Nucleus accumbens (tissue), 56 donors: ENCODE results near the gene TMCC1.

ENCODE experiments used
- DNase-seq, 56 donors: peaks; one replicate each; lab custom pipeline; 2025; lab: John Stamatoyannopoulos, UW

Gene TMCC1

GRCh38 chr3:129628169-129628522 is 265.4 kb downstream of the TMCC1 start:
- DNase-seq = no peak

DNA sequence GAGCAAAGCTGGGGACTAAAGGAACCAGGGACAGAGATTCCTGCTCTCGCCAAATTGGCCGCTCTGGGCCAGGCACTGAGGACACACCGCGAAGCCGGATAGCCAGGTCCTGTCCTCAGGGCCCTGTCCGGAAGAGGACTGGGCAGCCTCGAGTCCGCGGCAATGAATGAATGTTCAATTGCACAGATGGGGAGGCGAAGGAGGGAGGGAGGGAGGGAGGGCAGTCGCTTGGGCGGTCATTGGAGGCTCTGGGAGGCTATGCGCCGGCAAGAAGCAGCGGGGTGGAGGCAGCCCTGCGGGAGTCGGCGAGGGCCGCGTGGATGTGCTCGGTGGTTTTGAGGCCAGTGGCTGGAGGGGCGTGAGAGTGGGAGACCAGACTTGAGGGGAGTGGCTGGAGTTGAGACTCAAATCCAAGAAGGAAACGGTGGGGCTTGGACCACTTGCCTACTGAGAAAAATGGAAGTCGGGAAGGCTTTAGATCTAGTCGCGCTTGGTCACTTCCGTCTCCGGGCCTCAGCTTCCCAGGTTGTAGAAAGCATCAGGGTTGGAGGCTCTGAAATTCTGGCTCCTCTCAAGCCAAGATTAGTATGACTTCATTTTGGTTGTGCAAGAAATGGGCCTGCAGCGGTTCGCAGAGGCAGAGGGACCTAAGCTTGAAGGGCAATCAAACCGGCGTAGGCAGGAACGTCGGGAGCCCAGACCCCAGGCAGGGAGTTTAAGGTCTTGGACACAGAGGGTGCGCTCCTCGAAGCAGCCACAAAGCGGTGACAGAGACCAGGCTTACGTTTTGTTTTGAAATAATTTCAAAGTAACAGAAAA is 266.0 kb downstream of the TMCC1 start:
- peak in 52 of 56 donors; percentile 15 to 83 (median 60) for DNase-seq

DNA sequence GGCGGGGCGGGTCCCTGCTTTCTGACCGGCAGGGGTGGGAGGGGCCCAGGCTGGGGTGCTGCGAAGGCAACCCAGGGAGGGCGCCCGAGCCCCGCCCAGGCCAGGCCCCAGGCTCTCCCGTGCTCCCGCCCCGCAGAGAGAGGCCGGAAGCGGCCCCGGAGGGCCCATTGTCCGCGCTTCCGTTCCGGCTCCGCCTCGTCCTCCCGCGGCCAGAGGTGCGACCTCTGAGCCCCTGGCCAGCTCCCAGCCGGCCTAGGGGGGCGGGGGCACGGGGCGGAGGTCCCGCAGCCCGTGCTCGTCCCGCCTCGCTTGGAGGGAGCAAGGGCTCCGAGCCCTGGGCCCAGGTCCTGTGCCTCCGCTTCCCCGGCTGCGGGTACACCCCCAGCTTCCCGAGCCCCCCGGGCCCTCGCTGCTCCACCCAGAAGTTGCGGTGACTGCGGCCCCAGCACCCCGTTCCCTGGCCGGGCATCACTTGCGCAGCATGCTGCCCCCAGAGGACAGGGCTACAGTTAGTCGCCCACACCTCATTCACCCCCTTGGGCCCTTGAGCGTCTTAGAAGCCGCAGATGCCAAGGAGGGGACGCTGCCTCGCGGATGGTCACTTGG is 266.7 kb downstream of the TMCC1 start:
- DNase-seq = peak in 52 of 56 donors; percentile 15 to 91 (median 60)

GRCh38 chr3:129625072-129625874 is 268.2 kb downstream of the TMCC1 start:
- no peak for DNase-seq

- DNase-seq = no peak
Observed at GRCh38 chr3:129624347-129625071, 269.0 kb downstream of the TMCC1 start.

DNA sequence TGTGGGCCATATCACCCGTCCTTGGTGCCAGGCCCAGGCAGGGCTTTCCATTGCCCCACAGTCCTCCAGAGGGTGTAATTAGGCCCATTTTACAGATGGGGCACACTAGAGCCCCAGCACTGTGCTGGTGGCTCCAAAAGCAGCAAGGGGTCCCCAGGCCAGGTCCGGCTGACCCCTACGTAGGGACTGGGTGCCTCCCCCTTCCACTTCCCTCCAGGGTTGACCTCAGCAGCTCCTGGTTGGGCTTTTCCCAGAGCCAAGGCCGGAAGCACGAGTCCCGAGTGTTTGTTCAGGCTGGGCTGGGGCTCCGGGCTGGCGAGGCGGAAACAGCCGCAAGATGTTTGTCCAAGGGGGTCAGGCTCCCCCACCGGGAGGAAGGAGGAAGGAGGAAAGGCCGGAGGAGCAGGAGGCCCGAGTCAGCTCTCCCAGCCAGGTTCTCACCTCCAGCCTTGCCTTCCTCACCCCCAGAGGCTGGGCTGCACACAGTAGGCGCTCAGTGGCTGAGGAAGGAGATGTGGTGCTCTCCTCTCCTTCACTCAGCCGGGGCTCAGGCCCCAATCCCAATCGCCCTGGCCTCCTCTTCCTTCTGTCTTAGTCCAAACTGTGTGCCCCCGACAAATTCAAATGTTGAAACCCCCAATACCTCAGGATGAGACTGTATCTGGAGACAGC is 269.9 kb downstream of the TMCC1 start:
- no peak for DNase-seq

DNA sequence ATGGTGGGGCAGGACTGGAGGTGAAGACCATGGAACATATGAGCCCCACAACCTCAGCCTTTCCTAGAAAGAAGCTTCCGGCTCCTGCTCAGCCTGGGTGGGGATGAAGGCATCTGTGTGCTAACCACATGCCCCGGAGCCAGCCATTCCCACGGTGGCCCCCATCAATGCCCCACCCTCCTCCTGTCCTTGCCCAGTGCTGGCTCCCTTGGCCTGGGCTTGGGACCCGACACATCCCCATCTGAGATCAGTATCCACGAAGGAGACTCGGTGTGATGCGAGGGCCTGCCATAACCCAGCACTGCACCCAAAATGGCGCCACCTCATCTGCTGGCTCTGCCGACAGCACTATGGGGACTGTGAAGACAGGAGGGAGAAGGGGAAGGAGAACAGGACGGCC is 270.6 kb downstream of the TMCC1 start:
- no peak for DNase-seq

DNA sequence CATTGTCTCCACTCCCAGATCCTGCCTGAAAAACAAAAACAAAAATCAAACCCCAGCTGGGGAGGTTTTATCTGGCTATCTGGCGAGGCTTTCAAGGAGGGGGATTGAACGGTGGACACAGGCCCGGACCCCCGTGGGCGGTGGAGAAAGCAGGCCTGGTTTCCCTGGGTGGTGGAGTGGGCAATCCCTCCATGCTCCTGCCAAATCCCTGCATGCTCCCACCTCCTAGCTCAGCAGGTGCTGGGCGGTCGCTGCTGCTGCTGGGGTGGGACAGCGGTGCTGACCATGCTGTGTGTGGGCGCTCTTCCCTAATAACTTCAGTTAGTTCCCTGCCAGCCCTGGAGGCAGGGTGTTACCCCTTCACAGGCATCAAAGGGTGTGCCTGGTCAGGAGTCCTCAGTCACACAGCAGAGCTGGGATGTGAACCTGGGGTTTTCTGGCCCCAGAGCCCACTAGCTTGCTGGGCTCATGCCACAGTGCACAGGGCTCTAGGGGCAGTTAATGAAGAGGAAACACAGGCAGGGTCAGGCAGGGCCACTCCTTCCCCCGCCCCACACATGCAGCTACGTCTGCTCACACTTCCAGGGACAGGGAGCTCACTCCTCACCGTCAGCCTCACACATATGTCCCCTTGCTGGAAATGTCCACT is 271.2 kb downstream of the TMCC1 start:
- no peak for DNase-seq

GRCh38 chr3:129621626-129622225 is 271.8 kb downstream of the TMCC1 start:
- no peak for DNase-seq

DNA sequence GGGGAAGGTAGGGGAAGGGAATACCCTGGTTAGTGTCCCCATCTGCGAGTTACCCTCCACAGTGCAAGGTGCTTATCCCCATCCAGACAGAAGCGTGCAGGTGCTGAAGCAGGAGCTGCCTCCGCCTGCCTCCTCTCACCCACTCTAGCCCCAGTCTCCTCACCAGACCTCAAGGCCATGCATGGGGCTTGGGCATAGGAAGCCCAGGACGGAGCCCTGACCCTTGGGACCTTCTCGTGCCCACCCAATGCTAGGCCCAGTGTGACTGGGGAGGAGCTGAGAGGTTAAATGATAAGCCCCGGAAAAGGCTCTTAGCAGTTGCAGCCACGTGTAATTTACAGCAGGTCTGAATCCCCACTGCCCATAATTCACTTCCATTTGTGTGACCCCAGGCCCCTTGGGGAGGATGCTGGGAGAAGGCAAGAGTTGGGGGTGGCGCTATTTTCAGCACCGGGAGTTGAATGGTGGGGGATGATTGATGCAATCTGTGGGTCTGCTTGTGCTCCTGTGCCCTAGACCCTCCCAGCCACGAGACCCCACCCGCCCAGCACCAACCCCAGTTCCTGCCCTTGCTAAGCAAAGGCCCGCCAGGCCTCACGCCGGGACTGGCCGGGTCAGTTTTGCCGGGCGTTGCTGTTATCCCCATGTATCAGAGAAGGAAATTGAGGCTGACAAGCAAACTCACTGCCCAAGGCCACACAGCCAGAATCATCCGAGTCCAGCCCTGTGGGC is 272.5 kb downstream of the TMCC1 start:
- no peak for DNase-seq

DNA sequence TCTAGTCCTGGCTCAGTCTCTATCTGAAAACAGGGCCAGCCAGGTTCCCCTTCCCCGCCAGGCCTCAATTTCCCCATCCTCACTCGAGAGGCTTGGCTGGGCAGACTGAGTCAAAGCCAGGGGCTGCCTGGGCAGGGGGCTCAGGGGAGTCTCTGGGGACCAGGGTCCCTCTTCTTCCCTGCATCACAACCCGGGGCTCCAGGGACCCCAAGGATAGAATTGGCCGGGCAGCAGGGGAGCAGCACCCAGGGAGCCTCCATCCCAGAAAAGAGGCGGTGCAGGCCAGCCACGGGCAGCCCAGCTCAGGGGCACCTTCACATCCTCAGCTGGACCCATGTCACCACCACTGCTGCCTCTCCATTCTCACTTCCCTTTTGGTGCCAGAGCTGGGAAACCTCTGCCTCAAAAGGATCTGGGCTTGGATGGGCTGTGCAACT is 273.8 kb downstream of the TMCC1 start:
- DNase-seq = no peak

DNA sequence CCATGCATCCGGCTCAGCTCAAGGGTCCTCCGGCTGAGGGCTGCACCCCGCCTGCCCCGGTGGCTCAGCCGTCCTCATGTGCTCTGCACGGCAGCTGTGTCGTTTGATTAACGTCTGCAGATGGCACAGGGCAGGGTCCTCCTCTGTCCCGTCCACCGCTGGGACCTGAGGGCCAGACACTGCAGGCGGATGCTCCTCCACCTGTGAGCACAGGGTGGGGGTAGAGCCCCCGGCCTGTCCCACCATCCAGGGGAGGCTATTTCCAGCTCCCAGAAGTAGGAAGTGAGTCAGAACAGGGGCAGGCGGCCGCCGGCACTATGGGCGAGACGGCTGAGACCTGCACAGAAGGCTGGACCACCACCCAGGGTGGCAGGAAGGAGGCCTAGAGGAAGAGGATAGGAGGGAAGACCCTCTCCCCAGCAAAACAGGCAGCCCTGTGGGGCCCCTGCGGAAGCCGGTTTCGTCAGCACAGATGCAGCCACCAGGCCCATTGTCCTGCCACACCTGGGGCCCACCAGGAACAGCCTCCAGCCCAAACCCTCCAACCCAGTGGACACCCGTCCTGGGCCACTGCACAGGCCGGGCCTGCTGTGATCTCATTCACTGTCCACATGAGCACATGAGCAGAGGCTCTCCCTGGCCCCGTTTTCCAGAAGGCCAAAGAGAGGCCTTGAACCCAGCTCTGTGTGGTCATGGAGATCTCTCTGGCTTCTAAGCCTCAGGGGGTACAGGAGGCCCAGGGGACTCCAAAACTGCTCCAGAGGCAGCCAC is 274.4 kb downstream of the TMCC1 start:
- no peak for DNase-seq

DNA sequence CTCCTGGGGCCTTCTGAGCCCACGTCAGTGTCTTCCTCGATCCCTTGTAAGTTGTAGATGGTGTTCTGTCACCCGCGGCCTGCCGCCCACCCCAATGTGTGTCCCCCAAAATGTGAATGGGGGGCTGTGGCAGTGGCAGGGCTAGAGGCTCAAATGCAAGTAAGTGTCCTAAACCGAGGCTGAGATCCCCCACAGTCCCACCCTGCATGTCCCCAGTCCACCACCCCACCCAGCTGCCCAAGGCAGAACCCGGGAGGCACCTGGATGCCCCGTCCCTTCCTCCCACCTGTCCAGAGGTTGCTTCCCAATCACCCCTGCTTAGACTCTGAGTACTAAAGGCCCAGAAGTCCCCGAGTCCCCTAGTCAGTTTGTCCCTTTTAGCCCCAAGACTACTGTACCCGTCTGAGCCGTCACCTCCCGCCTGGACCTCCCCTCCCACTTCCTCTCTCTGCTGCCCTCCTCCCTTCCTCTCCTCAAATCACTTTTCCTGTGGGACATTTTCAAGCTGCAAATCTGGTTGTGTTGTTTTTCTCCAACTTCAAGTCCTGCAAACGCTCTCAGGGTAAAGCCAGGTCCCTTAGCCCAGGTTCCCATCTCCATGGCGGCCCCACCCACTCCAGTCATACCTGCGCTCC is 275.2 kb downstream of the TMCC1 start:
- no peak for DNase-seq

- no peak for DNase-seq
Observed at GRCh38 chr3:129617381-129618185, 275.9 kb downstream of the TMCC1 start.

DNA sequence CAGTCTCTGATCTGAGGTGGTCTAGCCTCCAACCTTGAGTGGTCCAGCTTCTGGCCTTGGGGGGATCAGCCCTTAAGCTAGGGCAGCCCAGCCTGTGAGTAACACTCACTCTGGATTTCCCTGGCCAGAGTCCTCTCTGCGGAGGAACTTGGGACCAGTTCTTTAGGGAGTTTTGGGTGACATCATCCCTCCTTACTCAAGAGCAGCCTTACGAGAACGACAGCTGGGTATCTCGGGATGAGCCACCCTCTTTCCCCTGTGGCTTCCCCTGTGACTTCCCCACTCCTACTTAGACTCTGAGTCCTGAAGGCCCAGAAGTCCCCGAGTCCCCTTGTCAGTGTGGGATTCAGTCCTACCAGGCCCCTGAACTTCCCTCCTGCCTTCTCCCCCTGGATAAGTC is 276.8 kb downstream of the TMCC1 start:
- no peak for DNase-seq

- no peak for DNase-seq
Observed at GRCh38 chr3:129616291-129616690, 277.2 kb downstream of the TMCC1 start.
